GM11168 (cell line): ENCODE data around the gene KIAA0040.

Experiments
- in situ Hi-C: fragments of 300-500 bp; cut with MboI; formaldehyde crosslinking; loops from one replicate; pipeline ENCODE4 v1.12.0; 2022; ENCODE audit warnings: low sequenced_read_pairs; ENCODE audit not compliant: unreplicated experiment

KIAA0040 gene

GRCh38 chr1:175145899-175146528 is 46.6 kb downstream of the KIAA0040 start:
- in situ Hi-C loops: loop anchor here (5.0 to 25.0 kb wide), 2 partner anchors 176 to 384 kb away; no protein-coding TSS in a partner anchor

GRCh38 chr1:175138579-175138978 is 54.0 kb downstream of the KIAA0040 start:
- in situ Hi-C loops: loop anchor here (25.0 kb wide), 1 partner anchor 376 kb away; no protein-coding TSS in a partner anchor

GRCh38 chr1:175137369-175137768 is 55.2 kb downstream of the KIAA0040 start:
- in situ Hi-C loops: loop anchor here (25.0 kb wide), 1 partner anchor 375 kb away; no protein-coding TSS in a partner anchor

- in situ Hi-C loops: loop anchor here (25.0 kb wide), 1 partner anchor 374 kb away; no protein-coding TSS in a partner anchor
These were observed 56.3 kb downstream of the KIAA0040 start for GRCh38 chr1:175136246-175136645.

- in situ Hi-C loops: loop anchor here (25.0 kb wide), 1 partner anchor 372 kb away; no protein-coding TSS in a partner anchor
These were observed 58.1 kb downstream of the KIAA0040 start for GRCh38 chr1:175134500-175134899.

GRCh38 chr1:175133673-175134435 is 58.7 kb downstream of the KIAA0040 start:
- in situ Hi-C loops: loop anchor here (25.0 kb wide), 1 partner anchor 372 kb away; no protein-coding TSS in a partner anchor

GRCh38 chr1:175132436-175132835 is 60.1 kb downstream of the KIAA0040 start:
- in situ Hi-C loops: loop anchor here (25.0 kb wide), 1 partner anchor 370 kb away; no protein-coding TSS in a partner anchor

- in situ Hi-C loops: loop anchor here (25.0 kb wide), 1 partner anchor 369 kb away; no protein-coding TSS in a partner anchor
These were observed 61.5 kb downstream of the KIAA0040 start for GRCh38 chr1:175131095-175131494.

GRCh38 chr1:175130649-175131045 is 61.9 kb downstream of the KIAA0040 start:
- in situ Hi-C loops: loop anchor here (25.0 kb wide), 1 partner anchor 368 kb away; no protein-coding TSS in a partner anchor

- in situ Hi-C loops: loop anchor here (25.0 kb wide), 1 partner anchor 368 kb away; no protein-coding TSS in a partner anchor
These were observed 62.5 kb downstream of the KIAA0040 start for GRCh38 chr1:175129997-175130648.

- in situ Hi-C loops: loop anchor here (25.0 kb wide), 1 partner anchor 367 kb away; no protein-coding TSS in a partner anchor
These were observed 63.0 kb downstream of the KIAA0040 start for GRCh38 chr1:175129644-175129996.

GRCh38 chr1:175129182-175129581 is 63.4 kb downstream of the KIAA0040 start:
- in situ Hi-C loops: loop anchor here (25.0 kb wide), 1 partner anchor 367 kb away; no protein-coding TSS in a partner anchor

- in situ Hi-C loops: loop anchor here (25.0 kb wide), 1 partner anchor 366 kb away; no protein-coding TSS in a partner anchor
These were observed 64.1 kb downstream of the KIAA0040 start for GRCh38 chr1:175128523-175128922.

GRCh38 chr1:175127565-175127964 is 65.0 kb downstream of the KIAA0040 start:
- in situ Hi-C loops: loop anchor here (25.0 kb wide), 1 partner anchor 365 kb away; no protein-coding TSS in a partner anchor

GRCh38 chr1:175126347-175126746 is 66.2 kb downstream of the KIAA0040 start:
- in situ Hi-C loops: loop anchor here (25.0 kb wide), 1 partner anchor 364 kb away; no protein-coding TSS in a partner anchor

- in situ Hi-C loops: loop anchor here (25.0 kb wide), 1 partner anchor 363 kb away; no protein-coding TSS in a partner anchor
These were observed 67.7 kb downstream of the KIAA0040 start for GRCh38 chr1:175124861-175125260.

- in situ Hi-C loops: no loop called here
These were observed 72.1 kb downstream of the KIAA0040 start for GRCh38 chr1:175120511-175120910.

GRCh38 chr1:175118375-175119367 is 73.9 kb downstream of the KIAA0040 start:
- in situ Hi-C loops: loop anchor here (10.0 kb wide), 1 partner anchor 74 kb away; no protein-coding TSS in a partner anchor

GRCh38 chr1:175116903-175117302 is 75.7 kb downstream of the KIAA0040 start:
- in situ Hi-C loops: loop anchor here (10.0 kb wide), 1 partner anchor 72 kb away; no protein-coding TSS in a partner anchor
